Measurements from ENCODE around the gene GRK3. TPM values are rescaled to one million over a fixed set of nuclear protein-coding genes. Genes with fewer than 3 reads are reported as not detected.

The GRK3 gene
- total RNA-seq, 1 experiment from 2014 or later, result 14.6 TPM

- intact Hi-C loops (cut with micrococcal nuclease), result no loop called here
- no peaks in the 10 kb centered on the region for H3K36me3 ChIP-seq (ENCODE audit: control insufficient read depth in 1 of 2, insufficient read depth in 2 of 2, low read length in 2 of 2)
- peaks cover 0 to 3% of the 10 kb centered on the region in 2 experiments; a peak in 1 of 4 replicates for H3K9me3 ChIP-seq (ENCODE audit: control insufficient read depth in 1 of 2, insufficient read depth in 1 of 2, low read depth in 1 of 2, low read length in 2 of 2)
- H3K27me3 ChIP-seq (ENCODE audit: insufficient read depth, low read length), result no peaks in the 10 kb centered on the region
- POLR2A ChIA-PET, result no interaction called here
- BruUV-seq (replicated peaks), result no TSS peak
- no peaks in the 10 kb centered on the region for H3K79me2 ChIP-seq (ENCODE audit: insufficient read depth, low read length)
- H4K20me1 ChIP-seq (ENCODE audit: insufficient read depth), result no peaks in the 10 kb centered on the region
- H3K4me2 ChIP-seq (ENCODE audit: low read length), result no peak overlapping the region
- RAD21 ChIA-PET (ENCODE audit: low non-redundant PET in 1 of 2, low total read pairs in 2 of 2, uncharacterized antibody in 2 of 2, unreplicated experiment in 2 of 2), result no interaction called here
- no peak overlapping the region for H3K9ac ChIP-seq (ENCODE audit: low read length)
- CTCF ChIA-PET, result no interaction called here
- 0 out of 4 replicates have a peak, but pooled peaks cover 0 to under 1% of the 10 kb centered on the region in 2 experiments for H3K4me1 ChIP-seq (ENCODE audit: control insufficient read depth in 1 of 2, insufficient read depth in 2 of 2, low read length in 2 of 2)
- H3K9me2 ChIP-seq (ENCODE audit: insufficient read depth), result no peaks in the 10 kb centered on the region
- no peak for ATAC-seq
- TF ChIP-seq CBX3 (IDR thresholded peaks at IDR 0.05; ENCODE audit: low read depth) (no peak), REST (IDR thresholded peaks at IDR 0.05; ENCODE audit: low read depth) (no peak), POLR2A (IDR thresholded peaks at IDR 0.05; ENCODE audit: borderline replicate concordance, extremely low read depth, insufficient read depth, insufficient read length) (no peak), RAD21 (IDR thresholded peaks at IDR 0.05; ENCODE audit: low read depth) (no peak), ELF1 (IDR thresholded peaks at IDR 0.05; ENCODE audit: borderline replicate concordance, low read depth) (no peak), ZFX (IDR thresholded peaks at IDR 0.05) (no peak), POLR2AphosphoS5 (IDR thresholded peaks at IDR 0.05; ENCODE audit: low read depth, low read length) (no peak), MAX (IDR thresholded peaks at IDR 0.05) (no peak), EGR1 (IDR thresholded peaks at IDR 0.05; ENCODE audit: low read depth) (no peak)
- H3K4me3 ChIP-seq (replicated peaks in 1 of 2; ENCODE audit: low read depth in 1 of 2, low read length in 2 of 2), result no peak overlapping the region
- DNase-seq (ENCODE audit: low read depth, low spot score), result no peak
- no peak overlapping the region for H2AFZ ChIP-seq (ENCODE audit: low read depth, low read length, poor library complexity, severe bottlenecking)
- H3K27ac ChIP-seq (ENCODE audit: low read depth, low read length), result no peak overlapping the region
These were observed 201.3 kb downstream of the GRK3 start for GRCh38 chr22:25765801-25766200.
